Measurements from ENCODE around the gene ADAMTSL5.

DNA sequence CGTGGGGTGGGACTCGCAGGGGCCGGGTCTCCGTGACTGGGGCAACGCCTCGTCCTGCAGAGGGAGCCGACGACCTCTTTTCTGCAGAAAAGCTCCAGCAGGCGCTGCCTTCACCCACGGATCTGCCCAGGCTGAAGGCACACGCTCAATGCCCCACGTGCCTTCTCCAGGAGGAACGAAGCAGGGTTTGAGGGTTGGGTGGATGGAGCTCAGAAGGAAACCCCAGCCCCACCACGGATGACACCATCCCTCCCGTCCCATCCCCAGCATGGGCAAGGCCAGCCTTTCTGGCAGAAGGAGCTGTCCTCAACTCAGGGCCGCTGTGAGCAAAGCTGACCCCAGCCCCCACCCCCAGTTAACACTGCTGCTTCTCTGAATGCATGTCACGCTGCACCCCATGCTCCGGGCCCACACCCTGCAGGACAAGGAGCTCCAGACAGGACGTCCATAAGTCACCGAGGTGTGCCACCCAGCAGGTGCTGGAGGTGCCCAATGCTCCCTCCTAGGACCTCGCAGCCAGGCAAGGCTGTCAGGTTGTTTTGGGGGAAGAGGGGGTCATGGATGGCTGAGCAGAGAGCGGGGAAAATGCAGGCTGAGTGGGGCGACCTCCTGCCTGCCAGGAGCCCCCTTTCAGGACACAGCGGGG is 41.2 kb downstream of the ADAMTSL5 start:
- TF ChIP-seq, protein P1, sequence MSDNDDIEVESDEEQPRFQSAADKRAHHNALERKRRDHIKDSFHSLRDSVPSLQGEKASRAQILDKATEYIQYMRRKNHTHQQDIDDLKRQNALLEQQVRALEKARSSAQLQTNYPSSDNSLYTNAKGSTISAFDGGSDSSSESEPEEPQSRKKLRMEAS (CRISPR knock-in tag; IDR thresholded peaks at IDR 0.05), result no peak
- no peak for TF ChIP-seq NFIC (IDR thresholded peaks at IDR 0.05)
- TF ChIP-seq, protein P2, sequence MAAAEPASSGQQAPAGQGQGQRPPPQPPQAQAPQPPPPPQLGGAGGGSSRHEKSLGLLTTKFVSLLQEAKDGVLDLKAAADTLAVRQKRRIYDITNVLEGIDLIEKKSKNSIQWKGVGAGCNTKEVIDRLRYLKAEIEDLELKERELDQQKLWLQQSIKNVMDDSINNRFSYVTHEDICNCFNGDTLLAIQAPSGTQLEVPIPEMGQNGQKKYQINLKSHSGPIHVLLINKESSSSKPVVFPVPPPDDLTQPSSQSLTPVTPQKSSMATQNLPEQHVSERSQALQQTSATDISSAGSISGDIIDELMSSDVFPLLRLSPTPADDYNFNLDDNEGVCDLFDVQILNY (CRISPR knock-in tag; IDR thresholded peaks at IDR 0.05), result no peak
